IMR-90 (cell line): ENCODE measurements around the gene WDR46. TPM values are rescaled to one million over a fixed set of nuclear protein-coding genes. Genes with fewer than 3 reads are reported as not detected.

ENCODE experiments used
- ATAC-seq: fragments of 200-7000 bp; cut with Tn5 transposase; 2 replicates; pipeline ENCODE4 v1.9.1; 2020; ENCODE audit warnings: low read depth, mild to moderate bottlenecking, moderate library complexity
- BruUV-seq: library from RNA; stranded (reverse); fragments of 400-500 nt; replicated peaks from 2 replicates; lab custom pipeline; 2021; lab: Mats Ljungman, UMichigan
- CTCF ChIA-PET: fragments of 300-600 bp; formaldehyde crosslinking; extraction: SDS; loops from one replicate; lab custom pipeline; 2021; ENCODE audit warnings: antibody characterized with exemption; lab: Yijun Ruan, JAX
- POLR2A ChIA-PET: fragments of 300-600 bp; sonication (Branson Sonifier 250); formaldehyde crosslinking; loops from one replicate; lab custom pipeline; 2022; ENCODE audit warnings: antibody characterized with exemption; ENCODE audit not compliant: unreplicated experiment; lab: Charles Lee
- DNase-seq: peaks from one replicate; pipeline ENCODE4 v3.0.0; 2013
- H2AFZ ChIP-seq: replicated peaks from 2 replicates; pipeline ENCODE3; 2013; ENCODE audit warnings: low read length, mild to moderate bottlenecking; ENCODE audit not compliant: poor library complexity
- H2AK5ac ChIP-seq: 2 replicates; pipeline ENCODE4 v1.6.1; 2013; ENCODE audit warnings: low read depth, low read length, inconsistent platforms
- H2AK9ac ChIP-seq: replicated peaks from 2 replicates; pipeline ENCODE3; 2013; ENCODE audit warnings: mild to moderate bottlenecking, low read depth, low read length, moderate library complexity; ENCODE audit not compliant: poor library complexity
- H2BK120ac ChIP-seq: 2 replicates; pipeline ENCODE4 v1.6.1; 2013; ENCODE audit warnings: low read depth, low read length, inconsistent platforms
- H2BK15ac ChIP-seq: 3 replicates; pipeline ENCODE4 v1.6.1; 2013; ENCODE audit warnings: low read depth, low read length, inconsistent platforms
- H2BK20ac ChIP-seq: 2 replicates; pipeline ENCODE4 v1.6.1; 2013; ENCODE audit warnings: low read depth, mild to moderate bottlenecking, inconsistent platforms, low read length, moderate library complexity
- H2BK5ac ChIP-seq: 2 replicates; pipeline ENCODE4 v1.6.1; 2013; ENCODE audit warnings: mild to moderate bottlenecking, low read depth, low read length, inconsistent platforms; ENCODE audit not compliant: poor library complexity, severe bottlenecking
- H3K14ac ChIP-seq: replicated peaks from 2 replicates; pipeline ENCODE4 v1.6.1; 2013; ENCODE audit warnings: low read depth, low read length, inconsistent platforms
- H3K18ac ChIP-seq: 2 replicates; pipeline ENCODE4 v1.6.1; 2013; ENCODE audit warnings: low read depth, low read length, control low read depth
- H3K23ac ChIP-seq: 2 replicates; pipeline ENCODE4 v1.6.1; 2013; ENCODE audit warnings: low read depth, low read length, inconsistent platforms
- H3K27ac ChIP-seq: 2 replicates; pipeline ENCODE4 v1.5.1; 2013; ENCODE audit warnings: mild to moderate bottlenecking, control low read depth, low read length; ENCODE audit not compliant: insufficient read depth
- H3K27me3 ChIP-seq: 2 replicates; pipeline ENCODE4 v1.6.1; 2013; ENCODE audit warnings: low read length; ENCODE audit not compliant: control insufficient read depth, insufficient read depth
- H3K36me3 ChIP-seq: 2 replicates; pipeline ENCODE4 v1.6.1; 2013; ENCODE audit warnings: low read length, mixed read lengths; ENCODE audit not compliant: control insufficient read depth, insufficient read depth
- H3K4ac ChIP-seq: 2 replicates; pipeline ENCODE4 v1.6.1; 2013; ENCODE audit warnings: low read depth, low read length, inconsistent platforms
- H3K4me1 ChIP-seq: 2 replicates; pipeline ENCODE4 v1.6.1; 2013; ENCODE audit warnings: low read length, mixed read lengths; ENCODE audit not compliant: control insufficient read depth, insufficient read depth
- H3K4me2 ChIP-seq: 2 replicates; pipeline ENCODE4 v1.6.1; 2013; ENCODE audit warnings: low read depth, mild to moderate bottlenecking, control low read depth, low read length, moderate library complexity
- H3K4me3 ChIP-seq: 2 replicates; pipeline ENCODE4 v1.5.1; 2013; ENCODE audit warnings: low read depth, mild to moderate bottlenecking, control low read depth, low read length, moderate library complexity; ENCODE audit not compliant: insufficient read depth
- H3K56ac ChIP-seq: 2 replicates; pipeline ENCODE4 v1.6.1; 2013; ENCODE audit warnings: low read length, inconsistent platforms; ENCODE audit not compliant: insufficient read depth; ENCODE audit errors: extremely low read depth
- H3K79me1 ChIP-seq, 2 experiments: 2 replicates each; pipeline ENCODE4 v1.6.1; 2013; ENCODE audit warnings: low read length in 2 of 2, inconsistent platforms in 1 of 2, low read depth in 1 of 2
- H3K9ac ChIP-seq: 2 replicates; pipeline ENCODE4 v1.6.1; 2013; ENCODE audit warnings: low read depth, low read length, control low read depth
- H3K9me1 ChIP-seq: 2 replicates; pipeline ENCODE4 v1.6.1; 2013; ENCODE audit warnings: low read length, inconsistent platforms; ENCODE audit not compliant: insufficient read depth
- H3K9me3 ChIP-seq: 2 replicates; pipeline ENCODE4 v1.6.1; 2013; ENCODE audit warnings: low read length; ENCODE audit not compliant: control insufficient read depth, insufficient read depth
- H4K20me1 ChIP-seq: 2 replicates; pipeline ENCODE4 v1.6.1; 2013; ENCODE audit warnings: low read length, inconsistent platforms; ENCODE audit not compliant: insufficient read depth
- H4K5ac ChIP-seq: 2 replicates; pipeline ENCODE4 v1.6.1; 2013; ENCODE audit warnings: mild to moderate bottlenecking, low read depth, low read length, control low read depth
- H4K8ac ChIP-seq, 2 experiments: 2 replicates each; pipeline ENCODE4 v1.6.1; 2013; ENCODE audit warnings: low read depth in 2 of 2, low read length in 2 of 2, control low read depth in 1 of 2, inconsistent platforms in 1 of 2
- H4K91ac ChIP-seq: 2 replicates; pipeline ENCODE4 v1.6.1; 2013; ENCODE audit warnings: low read depth, low read length, inconsistent platforms; ENCODE audit not compliant: insufficient read depth
- MAFK ChIP-seq: IDR thresholded peaks from 2 replicates; pipeline ENCODE4 v1.6.1; 2012; ENCODE audit warnings: low read depth, low read length, improper control_type of control experiment
- MAZ ChIP-seq: IDR thresholded peaks from 2 replicates; pipeline ENCODE4 v1.6.1; 2012; ENCODE audit warnings: low read depth, mild to moderate bottlenecking, low read length, improper control_type of control experiment, moderate library complexity, borderline replicate concordance
- MXI1 ChIP-seq: IDR thresholded peaks from 2 replicates; pipeline ENCODE4 v1.6.1; 2012; ENCODE audit warnings: low read depth, mild to moderate bottlenecking, low read length, moderate library complexity, borderline replicate concordance
- NFE2L2 ChIP-seq: fragments of 150-350 bp; IDR thresholded peaks from 2 replicates; pipeline ENCODE4 v1.6.1; 2016; ENCODE audit warnings: low read depth, mild to moderate bottlenecking, low read length
- POLR2A ChIP-seq: IDR thresholded peaks from 2 replicates; pipeline ENCODE4 v1.6.1; 2012; ENCODE audit warnings: mild to moderate bottlenecking, low read depth, low read length
- RCOR1 ChIP-seq: IDR thresholded peaks from 2 replicates; pipeline ENCODE4 v1.6.1; 2012; ENCODE audit warnings: mild to moderate bottlenecking, low read length, improper control_type of control experiment; ENCODE audit not compliant: insufficient replicate concordance
- SMC3 ChIP-seq: fragments of 150-350 bp; IDR thresholded peaks from 2 replicates; pipeline ENCODE4 v1.6.1; 2016; ENCODE audit warnings: low read depth, mild to moderate bottlenecking, antibody characterized with exemption, low read length, moderate library complexity
- WGBS, 2 experiments: methylation state at CpG; one replicate each; pipeline versions ENCODE4 v1.1.5 to v1.1.7; 2013; ENCODE audit warnings: missing lambda C conversion rate in 2 of 2; ENCODE audit not compliant: insufficient read length in 1 of 2; ENCODE audit errors: extremely low coverage in 2 of 2; 5-methylcytosine and 5-hydroxymethylcytosine counted together
- dilution Hi-C: fragments of 300-500 bp; cut with HindIII; formaldehyde crosslinking; loops from one replicate; pipeline ENCODE4 v1.14.3; 2018; ENCODE audit warnings: low sequenced_read_pairs; ENCODE audit not compliant: unreplicated experiment
- in situ Hi-C: fragments of 300-500 bp; cut with MboI; formaldehyde crosslinking; loops from 3 replicates; pipeline ENCODE4 v1.14.3; 2019; ENCODE audit warnings: low sequenced_read_pairs, inconsistent platforms, mixed read lengths
- intact Hi-C: fragments of 100-400 bp; cut with micrococcal nuclease; formaldehyde crosslinking; loops from 2 replicates; pipeline ENCODE4 v1.10.0; 2022
- polyA plus RNA-seq, 3 experiments: library from polyadenylated mRNA; depleted of rRNA; stranded (reverse); fragments of >200 nt; gene quantifications; 2 replicates each; pipeline ENCODE4 v1.2.3, GENCODE V29; 2012; ENCODE audit warnings: low replicate concordance in 1 of 3
- total RNA-seq: library from RNA; depleted of rRNA; stranded (reverse); fragments of >200 nt; gene quantifications from 2 replicates; pipeline ENCODE4 v1.2.3, GENCODE V29; 2012
- TF ChIP-seq, protein P1 (sequence below): conservative IDR thresholded peaks from 2 replicates; pipeline ENCODE4 v1.5.1; 2012; ENCODE audit warnings: mild to moderate bottlenecking, low read depth, low read length, improper control_type of control experiment

WDR46 gene
- total and polyA plus RNA-seq, 2 of the 4 experiments (the other 2 are of a cell fraction) = 73.8 to 81.6 TPM

- H3K4me2 ChIP-seq = peak overlapping the region; percentile 90
- H2BK20ac ChIP-seq = peak overlapping the region; percentile 64; the same call in 1 of the 2 replicates
- peak overlapping the region; percentile 87 for H3K18ac ChIP-seq
- peak overlapping the region; percentile 64 for H3K4me3 ChIP-seq
- peak overlapping the region; percentile 94 for H2AFZ ChIP-seq
- BruUV-seq = no TSS peak
- H3K56ac ChIP-seq = peak overlapping the region; percentile 88
- CTCF ChIA-PET = interaction anchor here (0.6 to 1.4 kb wide), 8 partner anchors 14 to 233 kb away, joined by 3 to 6 read pairs (median 3); no protein-coding TSS in a partner anchor
- ATAC-seq (peak; percentile 87), DNase-seq (peak; percentile 99)
- H2AK5ac ChIP-seq = peak overlapping the region; percentile 97
- peaks cover 3% of the 10 kb centered on the region; the same call in 1 of the 2 replicates for H4K20me1 ChIP-seq
- peak overlapping the region; percentile 96 for H3K14ac ChIP-seq
- peak overlapping the region; percentile 91 for H4K91ac ChIP-seq
- H2BK120ac ChIP-seq = peak overlapping the region; percentile 83
- peaks cover 8% of the 10 kb centered on the region; the same call in 1 of the 2 replicates for H3K36me3 ChIP-seq
- in situ Hi-C loops (loop anchor here (5.0 to 10.0 kb wide), 3 partner anchors 87 to 232 kb away; no protein-coding TSS in a partner anchor), intact Hi-C loops (loop anchor here (1.0 to 5.0 kb wide), 7 partner anchors 48 to 362 kb away; partner anchors contain the start of genes RXRB and SLC39A7), dilution Hi-C loops (no loop called here)
- 1% methylated on average over 22 of the region's 58 CpGs; no CpG with 5 or more reads in 1 of the 2 experiments for WGBS, 2 experiments
- POLR2A ChIA-PET = interaction anchor here (0.6 kb wide), 1 partner anchor 96 kb away, joined by 8 read pairs; no protein-coding TSS in a partner anchor
- peak overlapping the region; percentile 95 for H3K23ac ChIP-seq
- peak overlapping the region; percentile 93 for H3K9ac ChIP-seq
- H3K9me3 ChIP-seq = no peaks in the 10 kb centered on the region
- peak overlapping the region; percentile 74 to 96 for H4K8ac ChIP-seq
- peaks cover 11% of the 10 kb centered on the region for H3K9me1 ChIP-seq
- no peak for TF ChIP-seq RCOR1
- TF ChIP-seq MXI1 = peak; percentile 66; the same call in 1 of the 2 replicates
- TF ChIP-seq SMC3 = no peak
- TF ChIP-seq MAZ = peak; percentile 56; the same call in 1 of the 2 replicates
- peak; percentile 88 for TF ChIP-seq POLR2A
- TF ChIP-seq NFE2L2 = peak; percentile 31; the same call in 1 of the 2 replicates
- peak; percentile 58 for TF ChIP-seq MAFK
- TF ChIP-seq, protein P1, sequence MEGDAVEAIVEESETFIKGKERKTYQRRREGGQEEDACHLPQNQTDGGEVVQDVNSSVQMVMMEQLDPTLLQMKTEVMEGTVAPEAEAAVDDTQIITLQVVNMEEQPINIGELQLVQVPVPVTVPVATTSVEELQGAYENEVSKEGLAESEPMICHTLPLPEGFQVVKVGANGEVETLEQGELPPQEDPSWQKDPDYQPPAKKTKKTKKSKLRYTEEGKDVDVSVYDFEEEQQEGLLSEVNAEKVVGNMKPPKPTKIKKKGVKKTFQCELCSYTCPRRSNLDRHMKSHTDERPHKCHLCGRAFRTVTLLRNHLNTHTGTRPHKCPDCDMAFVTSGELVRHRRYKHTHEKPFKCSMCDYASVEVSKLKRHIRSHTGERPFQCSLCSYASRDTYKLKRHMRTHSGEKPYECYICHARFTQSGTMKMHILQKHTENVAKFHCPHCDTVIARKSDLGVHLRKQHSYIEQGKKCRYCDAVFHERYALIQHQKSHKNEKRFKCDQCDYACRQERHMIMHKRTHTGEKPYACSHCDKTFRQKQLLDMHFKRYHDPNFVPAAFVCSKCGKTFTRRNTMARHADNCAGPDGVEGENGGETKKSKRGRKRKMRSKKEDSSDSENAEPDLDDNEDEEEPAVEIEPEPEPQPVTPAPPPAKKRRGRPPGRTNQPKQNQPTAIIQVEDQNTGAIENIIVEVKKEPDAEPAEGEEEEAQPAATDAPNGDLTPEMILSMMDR = 0 out of 2 replicates have a peak, but pooled peaks have one; percentile 20
- peak overlapping the region; percentile 97 for H3K4ac ChIP-seq
- peaks cover 12% of the 10 kb centered on the region for H3K4me1 ChIP-seq
- peaks cover 0 to 24% of the 10 kb centered on the region in 2 experiments; a peak in 2 of 4 replicates for H3K79me1 ChIP-seq
- peak overlapping the region; percentile 92 for H2BK5ac ChIP-seq
- peak overlapping the region; percentile 97 for H2AK9ac ChIP-seq
- H3K27me3 ChIP-seq = no peaks in the 10 kb centered on the region
- H3K27ac ChIP-seq = peak overlapping the region; percentile 95
- H2BK15ac ChIP-seq = peak overlapping the region; percentile 64; the same call in 1 of the 3 replicates
- H4K5ac ChIP-seq = peak overlapping the region; percentile 89
Observed at GRCh38 chr6:33248932-33249731, 39.9 kb downstream of the WDR46 start.
